Common myeloid progenitor, CD34-positive (primary cell): ENCODE measurements around the gene RSF1. TPM values are rescaled to one million over a fixed set of nuclear protein-coding genes. Genes with fewer than 3 reads are reported as not detected.
"Not testable (repeated sequence)": the region's sequence is repeated elsewhere in the genome, so short reads cannot be mapped to it uniquely, and the experiment has no call there.

Experiments
- CTCF ChIA-PET: fragments of 350-600 bp; sonication (Branson Sonifier 250); formaldehyde crosslinking; loops from one replicate; lab custom pipeline; 2021; ENCODE audit warnings: antibody characterized with exemption; lab: Charles Lee
- POLR2A ChIA-PET: fragments of 350-600 bp; sonication (Branson Sonifier 250); formaldehyde crosslinking; loops from one replicate; lab custom pipeline; 2021; ENCODE audit warnings: antibody characterized with exemption; lab: Charles Lee
- DNase-seq, 3 donors: peaks; one replicate each; pipeline versions ENCODE4 v3.0.0 to v3.0.0-alpha.2; 2013
- H3K27ac ChIP-seq, 2 experiments: 1 replicate in 1 of 2; 2 replicates in 1 of 2; pipeline ENCODE4 v1.7.0; 2013; ENCODE audit warnings: inconsistent platforms in 2 of 2, low read length in 2 of 2, mild to moderate bottlenecking in 2 of 2, low read depth in 1 of 2, moderate library complexity in 1 of 2; ENCODE audit not compliant: severe bottlenecking in 2 of 2, insufficient read depth in 1 of 2, poor library complexity in 1 of 2
- H3K27me3 ChIP-seq, 5 experiments: replicated peaks in 2 of 5; 1 replicate in 3 of 5; 2 replicates in 2 of 5; pipeline versions ENCODE4 v1.6.1 to v1.7.0; 2013; ENCODE audit warnings: low read length in 4 of 5, mild to moderate bottlenecking in 2 of 5, moderate library complexity in 2 of 5, inconsistent platforms in 1 of 5; ENCODE audit not compliant: insufficient read depth in 5 of 5, control insufficient read depth in 4 of 5
- H3K36me3 ChIP-seq, 4 experiments: 1 replicate in 2 of 4; 2 replicates in 2 of 4; pipeline versions ENCODE4 v1.6.1 to v1.7.0; 2013; ENCODE audit warnings: low read length in 3 of 4, control low read depth in 1 of 4, mild to moderate bottlenecking in 1 of 4; ENCODE audit not compliant: control insufficient read depth in 4 of 4, insufficient read depth in 4 of 4
- H3K4me1 ChIP-seq, 4 experiments: 1 replicate in 3 of 4; 2 replicates in 1 of 4; pipeline versions ENCODE4 v1.6.1 to v1.7.1; 2013; ENCODE audit warnings: low read length in 3 of 4, mild to moderate bottlenecking in 3 of 4, control low read depth in 1 of 4, inconsistent platforms in 1 of 4, moderate library complexity in 1 of 4; ENCODE audit not compliant: control insufficient read depth in 4 of 4, insufficient read depth in 4 of 4; ENCODE audit errors: control extremely low read depth in 1 of 4
- H3K4me3 ChIP-seq, 7 experiments: 1 replicate in 4 of 7; 2 replicates in 3 of 7; pipeline versions ENCODE4 v1.5.1 to v1.7.0; 2013; ENCODE audit warnings: mild to moderate bottlenecking in 7 of 7, low read length in 6 of 7, moderate library complexity in 6 of 7, inconsistent platforms in 2 of 7, low read depth in 2 of 7, control low read depth in 1 of 7; ENCODE audit not compliant: insufficient read depth in 4 of 7, control insufficient read depth in 1 of 7; ENCODE audit errors: extremely low read depth in 1 of 7
- H3K9me3 ChIP-seq, 5 experiments: 1 replicate in 4 of 5; 2 replicates in 1 of 5; pipeline versions ENCODE4 v1.6.1 to v1.7.1; 2013; ENCODE audit warnings: low read length in 4 of 5, mild to moderate bottlenecking in 2 of 5, inconsistent platforms in 1 of 5, low read depth in 1 of 5, moderate library complexity in 1 of 5; ENCODE audit not compliant: control insufficient read depth in 4 of 5, insufficient read depth in 2 of 5; ENCODE audit errors: control extremely low read depth in 1 of 5
- WGBS: methylation state at CpG from one replicate; pipeline ENCODE4 v1.1.5; 2013; ENCODE audit not compliant: insufficient coverage; 5-methylcytosine and 5-hydroxymethylcytosine counted together
- polyA plus RNA-seq: library from polyadenylated mRNA; unstranded; fragments of 120-200 nt; gene quantifications from one replicate; pipeline ENCODE4 v1.2.1, GENCODE V29; 2013

RSF1 gene
- 36.7 TPM for polyA plus RNA-seq

GRCh38 chr11:77820565-77821348 lies at the start of gene RSF1, which contains the start of gene AAMDC:
TSS of gene RSF1 (minus strand) at chr11:77820722. CDS start at chr11:77820714, 8 bp downstream.
TSS of gene AAMDC (plus strand) at chr11:77821144. CDS start at chr11:77842497, 21,353 bp downstream.
- peak; percentile 99 to 100 (median 99) for DNase-seq
- H3K9me3 ChIP-seq, result no peaks in the 10 kb centered on the region
- peak within 1 kb of the TSS; percentile 79 to 100 (median 100) for H3K4me3 ChIP-seq
- peak within 1 kb of the TSS; percentile 72 to 92 for H3K27ac ChIP-seq
- ChIA-PET CTCF (interaction anchor here (1.3 to 1.4 kb wide), 2 partner anchors 20 to 47 kb away, joined by 3 to 5 read pairs; no protein-coding TSS in a partner anchor), POLR2A (no interaction called here)
- peaks cover 0 to 3% (median 0%) of the 10 kb centered on the region in 4 experiments for H3K36me3 ChIP-seq
- under 1% methylated on average over 59 of the region's 64 CpGs for WGBS
- H3K4me1 ChIP-seq, result peaks cover 13 to 36% (median 24%) of the 10 kb centered on the region in 4 experiments
- H3K27me3 ChIP-seq, result no peaks in the 10 kb centered on the region

- no peaks in the 10 kb centered on the region for H3K9me3 ChIP-seq
- no peak overlapping the region for H3K4me3 ChIP-seq
- 89% methylated on average over 3 of the region's 4 CpGs for WGBS
- ChIA-PET POLR2A (no interaction called here), CTCF (no interaction called here)
- DNase-seq, result no peak
- no peaks in the 10 kb centered on the region for H3K4me1 ChIP-seq
- H3K27ac ChIP-seq, result no peak overlapping the region
- no peaks in the 10 kb centered on the region for H3K27me3 ChIP-seq
- H3K36me3 ChIP-seq, result peaks cover 10 to 29% (median 15%) of the 10 kb centered on the region in 4 experiments
These were observed 48.2 kb upstream of the RSF1 start for GRCh38 chr11:77868744-77869143.

GRCh38 chr11:77866336-77866735 lies 45.8 kb upstream of the RSF1 start:
- no peak for DNase-seq
- WGBS, result no CpG with 5 or more reads among the region's 1 CpG
- Histone ChIP-seq H3K4me3 (no peak overlapping the region), H3K27me3 (no peaks in the 10 kb centered on the region), H3K27ac (no peak overlapping the region), H3K4me1 (no peaks in the 10 kb centered on the region), H3K36me3 (peaks cover 4 to 22% (median 13%) of the 10 kb centered on the region in 4 experiments), H3K9me3 (no peaks in the 10 kb centered on the region)
- POLR2A ChIA-PET, result no interaction called here
- CTCF ChIA-PET, result no interaction called here

- CTCF ChIA-PET, result no interaction called here
These were observed 45.3 kb upstream of the RSF1 start for GRCh38 chr11:77865805-77866204.

GRCh38 chr11:77861444-77861843 lies 40.9 kb upstream of the RSF1 start:
- H3K27me3 ChIP-seq, CTCF ChIA-PET, H3K9me3 ChIP-seq, H3K4me3 ChIP-seq, H3K27ac ChIP-seq, DNase-seq, POLR2A ChIA-PET, H3K4me1 ChIP-seq: not testable (repeated sequence)
- WGBS, result 97% methylated on average over 7 of the region's 10 CpGs
- peaks cover 6 to 15% (median 9%) of the 10 kb centered on the region in 4 experiments for H3K36me3 ChIP-seq

More at GRCh38 chr11:77865805-77866204, 45.3 kb upstream of the RSF1 start:
- Histone ChIP-seq H3K4me1 (no peaks in the 10 kb centered on the region), H3K27ac (no peak overlapping the region), H3K4me3 (no peak overlapping the region), H3K9me3 (no peaks in the 10 kb centered on the region), H3K27me3 (no peaks in the 10 kb centered on the region), H3K36me3 (peaks cover 4 to 20% (median 13%) of the 10 kb centered on the region in 4 experiments)
- no CpG with 5 or more reads among the region's 1 CpG for WGBS
- no peak for DNase-seq
- POLR2A ChIA-PET, result no interaction called here

- H3K4me1 ChIP-seq, H3K27ac ChIP-seq, DNase-seq, H3K4me3 ChIP-seq, POLR2A ChIA-PET, CTCF ChIA-PET, H3K27me3 ChIP-seq: not testable (repeated sequence)
- 70% methylated on average over 2 of the region's 10 CpGs for WGBS
- peaks cover 3 to 36% (median 20%) of the 10 kb centered on the region in 5 experiments for H3K9me3 ChIP-seq
- peaks cover 9 to 44% (median 18%) of the 10 kb centered on the region in 4 experiments for H3K36me3 ChIP-seq
These were observed 37.5 kb upstream of the RSF1 start for GRCh38 chr11:77857906-77858457.

- no peak for DNase-seq
- Histone ChIP-seq H3K9me3 (peaks cover 5 to 36% (median 20%) of the 10 kb centered on the region in 5 experiments), H3K27me3 (no peaks in the 10 kb centered on the region), H3K27ac (no peak overlapping the region), H3K4me1 (no peaks in the 10 kb centered on the region), H3K4me3 (peak overlapping the region in 1 of 7 experiments; percentile 33), H3K36me3 (peaks cover 9 to 64% (median 19%) of the 10 kb centered on the region in 4 experiments)
- 100% methylated on average over 1 of the region's 2 CpGs for WGBS
- ChIA-PET CTCF (no interaction called here), POLR2A (no interaction called here)
These were observed 34.3 kb upstream of the RSF1 start for GRCh38 chr11:77854838-77855237.
